AG20443 (cell line): ENCODE data around the gene NIP7.
"Not testable (repeated sequence)": the region's sequence is repeated elsewhere in the genome, so short reads cannot be mapped to it uniquely, and the experiment has no call there.

Experiments
- DNase-seq: peaks from one replicate; pipeline ENCODE4 v3.0.0; 2012; ENCODE audit warnings: low spot score, mixed read lengths

The NIP7 gene

GRCh38 chr16:69345923-69346322 lies 6.4 kb downstream of the NIP7 start:
- DNase-seq, result no peak

GRCh38 chr16:69346683-69347082 lies 7.1 kb downstream of the NIP7 start:
- no peak for DNase-seq

GRCh38 chr16:69348222-69348621 lies 8.7 kb downstream of the NIP7 start:
- DNase-seq, result no peak

- DNase-seq, result no peak
Observed at GRCh38 chr16:69349536-69349935, 10.0 kb downstream of the NIP7 start.

- DNase-seq, result no peak
Observed at GRCh38 chr16:69350536-69351133, 11.1 kb downstream of the NIP7 start.

GRCh38 chr16:69351309-69352027 lies 11.9 kb downstream of the NIP7 start, which contains the start of gene TMED6:
Gene TMED6 (minus strand): TSS chr16:69351786. CDS start chr16:69351753, 33 bp downstream.
- DNase-seq, result no peak

- not testable (repeated sequence) for DNase-seq
Observed at GRCh38 chr16:69360070-69360469, 20.5 kb downstream of the NIP7 start.

- no peak for DNase-seq
Observed at GRCh38 chr16:69363281-69363717, 23.7 kb downstream of the NIP7 start.

GRCh38 chr16:69364088-69364487 lies 24.5 kb downstream of the NIP7 start:
- DNase-seq, result no peak

GRCh38 chr16:69365901-69366300 lies 26.3 kb downstream of the NIP7 start:
- no peak for DNase-seq

- no peak for DNase-seq
Observed at GRCh38 chr16:69366431-69366830, 26.9 kb downstream of the NIP7 start.

- DNase-seq, result no peak
Observed at GRCh38 chr16:69367980-69368379, 28.4 kb downstream of the NIP7 start.

- DNase-seq, result no peak
Observed at GRCh38 chr16:69368866-69369265, 29.3 kb downstream of the NIP7 start.

GRCh38 chr16:69371564-69371963 lies 32.0 kb downstream of the NIP7 start:
- no peak for DNase-seq

- no peak for DNase-seq
Observed at GRCh38 chr16:69373019-69373418, 33.4 kb downstream of the NIP7 start.

- no peak for DNase-seq
Observed at GRCh38 chr16:69376393-69377059, 37.0 kb downstream of the NIP7 start.

GRCh38 chr16:69378036-69378435 lies 38.5 kb downstream of the NIP7 start:
- DNase-seq, result no peak

- no peak for DNase-seq
Observed at GRCh38 chr16:69378760-69379159, 39.2 kb downstream of the NIP7 start.

GRCh38 chr16:69381231-69381630 lies 41.7 kb downstream of the NIP7 start:
- no peak for DNase-seq

GRCh38 chr16:69382421-69382820 lies 42.8 kb downstream of the NIP7 start:
- no peak for DNase-seq

GRCh38 chr16:69384974-69385373 lies 45.4 kb downstream of the NIP7 start:
- DNase-seq, result no peak

- no peak for DNase-seq
Observed at GRCh38 chr16:69386596-69386995, 47.0 kb downstream of the NIP7 start.
